Stimulated activated CD4-positive, alpha-beta T cell treated with anti-CD3 and anti-CD28 coated beads, Interleukin-1b, Interleukin-23, amount 100 ng/mL, for 1 hour (primary cell): ENCODE measurements around the gene SUSD6.
"Not testable (repeated sequence)": the region's sequence is repeated elsewhere in the genome, so short reads cannot be mapped to it uniquely, and the experiment has no call there.

Experiments
- DNase-seq, 2 donors: peaks; one replicate each; pipeline ENCODE4 v3.0.0-alpha.2; 2020; ENCODE audit warnings: low read depth in 2 of 2

Gene SUSD6

DNA sequence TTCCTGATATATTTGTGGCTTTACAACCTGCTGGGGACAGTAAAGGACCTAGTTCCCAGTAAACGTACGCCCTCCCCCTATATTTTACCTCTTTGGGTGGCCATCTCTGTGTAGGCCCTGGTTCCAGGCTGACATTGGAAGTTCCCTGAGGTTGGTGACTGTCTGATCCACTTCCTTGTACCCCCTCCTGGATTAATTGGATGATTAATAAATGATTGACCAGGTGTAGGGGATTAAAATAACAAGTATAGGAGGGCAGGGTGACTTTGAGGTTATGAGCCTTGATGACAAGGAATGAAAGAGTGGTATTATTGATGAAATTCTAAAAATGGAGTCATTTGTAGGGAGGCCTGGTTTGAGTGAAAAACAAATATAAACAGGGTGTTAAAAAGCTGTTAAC lies 9.6 kb downstream of the SUSD6 start:
- no peak for DNase-seq

DNA sequence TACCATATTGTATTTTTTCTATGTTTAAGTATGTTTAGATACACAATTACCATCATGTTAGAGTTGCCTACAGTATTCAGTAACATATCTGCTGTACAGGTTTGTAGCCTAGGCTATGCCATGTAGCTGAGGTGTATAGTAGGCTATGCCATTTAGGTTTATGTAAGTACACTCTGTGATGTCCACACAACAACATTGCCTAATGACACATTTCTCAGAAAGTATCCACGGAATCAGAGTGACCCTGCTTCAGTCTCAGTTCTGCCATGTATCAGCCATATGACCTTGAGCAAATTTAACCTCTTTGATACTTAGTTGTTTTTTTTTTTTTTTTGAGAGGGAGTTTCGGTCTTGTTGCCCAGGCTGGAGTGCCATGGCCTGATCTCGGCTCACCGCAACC lies 12.7 kb downstream of the SUSD6 start:
- DNase-seq, result no peak

DNA sequence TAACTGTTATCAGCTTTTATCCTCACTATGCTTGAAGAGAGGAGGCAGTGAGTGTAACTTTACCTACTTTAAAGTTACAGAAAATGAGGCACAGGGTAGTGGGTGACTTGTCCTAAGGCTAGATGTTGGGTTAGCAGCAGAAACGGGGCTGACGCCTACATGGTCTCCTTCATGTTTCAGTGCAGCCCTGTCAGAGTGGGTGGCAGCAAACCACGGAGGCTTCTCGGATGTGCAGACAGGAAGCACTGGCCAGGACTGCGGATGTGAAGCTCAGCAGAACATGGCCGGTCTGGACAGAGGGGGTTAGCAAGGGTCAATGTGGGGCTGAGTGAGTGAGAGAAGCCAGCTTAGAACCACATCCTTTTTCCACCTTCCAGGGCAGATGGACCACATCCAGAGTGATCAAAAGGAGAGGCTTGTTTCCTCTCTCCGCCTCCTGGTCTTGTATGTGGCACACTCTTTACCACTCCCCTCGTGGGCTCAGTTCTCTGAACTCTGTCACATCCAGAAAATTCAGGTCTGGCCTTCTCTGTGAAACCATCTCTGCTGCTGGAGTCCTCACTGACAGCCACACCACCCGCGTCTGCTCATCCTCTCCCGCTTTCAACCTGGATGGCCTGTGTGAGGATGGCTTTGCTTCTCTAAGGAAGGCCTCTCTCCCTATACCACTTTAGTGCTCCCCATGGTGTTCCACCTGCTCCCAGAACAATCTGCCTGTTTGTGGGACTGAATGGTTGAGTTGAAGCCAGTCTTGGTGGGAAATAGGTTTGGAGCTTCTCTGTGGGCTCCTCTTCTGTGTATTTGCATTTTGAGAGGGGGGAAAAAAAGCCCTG lies 14.1 kb downstream of the SUSD6 start:
- DNase-seq, result peak in 1 of 2 donors; percentile 27

DNA sequence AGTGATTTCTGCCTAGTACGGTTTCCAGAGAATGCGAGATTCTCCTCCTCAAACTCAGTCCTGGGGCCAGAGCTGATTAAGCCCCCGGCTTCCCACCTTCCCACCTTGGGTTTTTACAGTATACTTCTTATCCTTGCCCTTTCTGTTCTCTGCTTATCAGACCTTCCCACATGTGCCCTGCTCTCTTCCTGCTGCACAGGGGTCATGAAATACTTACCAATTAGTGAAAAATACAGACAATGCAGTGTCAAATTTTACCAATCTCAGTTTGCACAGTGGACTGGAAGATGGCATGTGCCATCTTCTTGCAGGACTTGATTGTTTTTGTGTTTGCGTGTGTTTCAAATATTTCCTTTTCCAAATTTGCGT lies 14.7 kb downstream of the SUSD6 start:
- DNase-seq, result no peak

DNA sequence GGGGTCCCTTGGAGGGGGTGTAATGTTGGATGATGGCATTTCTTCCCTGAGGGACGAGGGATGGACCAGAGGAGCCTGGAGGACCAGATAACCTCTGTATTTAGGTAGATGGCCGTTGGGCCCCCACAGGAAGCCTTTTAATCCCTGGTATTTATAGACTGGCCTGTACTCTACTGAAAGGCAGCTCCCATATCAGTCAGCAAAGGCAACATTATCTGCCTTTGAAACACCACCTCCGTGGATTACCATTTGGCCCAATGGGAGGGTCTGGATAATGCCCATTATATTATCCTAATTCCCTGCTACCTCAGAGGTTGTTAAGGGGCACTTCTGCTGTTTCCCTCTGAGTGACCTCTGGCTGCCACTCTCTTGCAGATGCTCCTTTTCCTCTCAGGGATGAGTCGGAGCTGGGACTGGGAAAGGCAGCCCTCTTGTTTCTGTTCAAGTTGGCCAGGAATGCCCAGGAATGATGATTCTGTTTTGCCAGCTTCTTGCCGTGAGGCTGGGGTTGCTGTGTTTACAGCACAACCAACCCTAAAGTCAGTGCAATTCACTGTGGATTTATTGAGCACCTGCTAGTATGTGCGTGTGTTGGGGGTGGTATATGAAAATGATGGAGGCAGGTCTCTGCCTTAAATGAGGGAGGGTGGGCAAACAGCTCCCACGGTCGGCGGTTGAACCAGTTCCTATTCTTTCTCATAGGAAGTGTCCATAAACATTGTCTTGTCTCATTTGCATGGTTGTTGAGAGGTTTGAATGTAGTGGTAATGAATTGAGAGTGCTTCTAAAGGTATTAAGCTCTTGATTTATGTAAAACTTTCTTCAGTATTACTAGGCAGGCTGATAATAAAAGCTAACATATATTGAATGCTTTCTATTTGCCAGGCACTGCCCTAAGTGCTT lies 18.1 kb downstream of the SUSD6 start:
- DNase-seq, result no peak

DNA sequence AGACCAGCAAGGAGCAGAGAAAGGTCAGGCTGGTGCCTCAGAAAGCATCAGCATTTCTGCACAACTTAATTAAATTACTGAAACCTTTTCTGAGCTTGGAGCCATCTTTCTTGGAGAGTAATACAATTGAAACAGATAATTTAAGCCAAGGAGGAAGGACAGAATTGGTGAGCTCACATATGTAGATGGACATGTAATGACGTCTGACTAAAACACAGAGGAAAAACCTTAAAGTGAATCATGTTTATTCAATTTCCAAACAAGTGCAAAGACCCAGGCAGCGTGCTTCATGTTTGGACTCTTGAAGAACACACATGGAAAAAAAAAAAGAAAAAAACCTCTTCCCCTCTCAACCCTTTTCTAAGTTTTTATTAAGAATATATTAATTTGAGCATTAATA lies 19.0 kb downstream of the SUSD6 start:
- no peak for DNase-seq

DNA sequence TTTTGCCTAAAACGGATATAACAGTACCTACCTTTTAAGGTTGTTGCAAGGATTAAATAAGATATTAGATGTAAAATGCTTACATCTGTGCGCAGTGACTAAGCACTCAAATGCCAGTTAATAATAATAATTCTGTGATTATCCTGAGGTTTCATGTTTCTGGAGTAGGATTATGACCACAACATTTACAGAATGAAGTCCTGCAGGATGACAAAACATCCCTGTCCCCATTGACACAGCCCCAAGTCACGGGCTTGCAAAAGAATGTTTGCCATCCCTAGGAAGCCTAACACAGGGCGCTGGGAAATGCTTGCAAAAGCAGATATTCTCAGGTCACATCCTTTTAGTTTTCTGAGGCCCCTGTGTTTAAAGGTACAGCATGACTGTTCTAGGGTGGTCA lies 20.1 kb downstream of the SUSD6 start:
- DNase-seq, result no peak

DNA sequence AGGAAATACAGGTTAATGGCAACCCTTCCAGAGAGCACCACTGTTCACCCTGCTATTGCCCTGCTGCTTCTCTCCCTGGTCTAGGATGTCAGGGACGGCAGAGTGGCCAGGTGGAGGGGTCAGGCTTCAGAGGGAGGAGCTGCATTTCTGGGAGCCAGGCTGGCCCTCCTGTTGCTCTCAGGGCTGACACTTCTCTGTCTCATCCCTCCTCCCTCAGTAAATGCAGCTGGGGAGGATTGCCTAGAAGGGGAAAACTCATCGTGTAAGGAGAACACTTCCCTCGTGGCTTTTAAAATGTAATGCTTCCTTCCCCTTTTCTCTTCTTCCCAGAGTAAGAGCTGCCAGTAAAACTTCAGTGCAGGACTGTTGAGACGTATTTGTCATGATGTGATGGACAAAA lies 20.8 kb downstream of the SUSD6 start:
- no peak for DNase-seq

DNA sequence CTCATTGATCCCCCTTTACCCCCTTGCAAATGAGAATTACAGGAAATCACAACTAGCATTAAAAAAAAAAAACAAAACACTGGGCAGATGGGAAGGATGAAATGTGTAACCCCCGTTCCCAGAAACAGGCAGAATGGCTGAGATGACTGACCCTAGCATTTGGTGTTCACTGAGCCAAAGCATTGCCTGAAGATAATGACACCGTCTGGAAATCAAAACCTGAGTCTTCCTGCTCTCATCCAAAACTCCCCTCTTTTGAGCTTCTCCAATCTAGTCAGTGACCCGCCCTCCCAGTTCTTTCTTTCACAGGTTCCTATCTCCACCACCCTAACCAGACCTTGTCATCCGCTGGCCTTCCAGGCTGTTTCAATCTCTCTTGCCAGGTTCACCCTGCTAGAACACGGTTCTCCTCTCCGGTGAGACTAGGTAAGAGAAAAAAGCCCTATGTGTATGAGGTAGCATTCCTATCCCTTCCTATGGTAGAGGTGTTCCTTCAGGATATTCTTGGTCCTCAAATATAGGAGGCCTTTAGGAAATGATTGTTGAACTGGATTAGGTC lies 21.3 kb downstream of the SUSD6 start:
- no peak for DNase-seq

DNA sequence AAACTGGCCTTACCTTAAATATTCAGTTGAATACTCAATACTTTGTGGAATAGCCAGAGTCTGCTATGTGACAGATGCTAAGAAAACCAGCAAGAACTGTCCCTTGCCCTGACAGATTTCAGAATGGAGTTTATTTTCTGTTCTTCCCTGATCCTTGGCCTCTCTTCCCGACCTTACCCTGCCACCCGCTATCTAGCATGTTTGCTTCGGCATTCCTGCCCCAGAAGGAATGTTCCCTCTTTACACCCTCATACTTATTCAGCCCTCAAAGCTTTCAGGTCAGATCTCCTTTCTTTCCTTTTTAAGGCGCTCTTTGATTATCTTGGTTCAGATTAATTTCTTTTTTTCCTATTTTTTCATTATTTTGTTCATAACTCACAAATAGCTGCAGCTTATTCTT lies 21.8 kb downstream of the SUSD6 start:
- no peak for DNase-seq

DNA sequence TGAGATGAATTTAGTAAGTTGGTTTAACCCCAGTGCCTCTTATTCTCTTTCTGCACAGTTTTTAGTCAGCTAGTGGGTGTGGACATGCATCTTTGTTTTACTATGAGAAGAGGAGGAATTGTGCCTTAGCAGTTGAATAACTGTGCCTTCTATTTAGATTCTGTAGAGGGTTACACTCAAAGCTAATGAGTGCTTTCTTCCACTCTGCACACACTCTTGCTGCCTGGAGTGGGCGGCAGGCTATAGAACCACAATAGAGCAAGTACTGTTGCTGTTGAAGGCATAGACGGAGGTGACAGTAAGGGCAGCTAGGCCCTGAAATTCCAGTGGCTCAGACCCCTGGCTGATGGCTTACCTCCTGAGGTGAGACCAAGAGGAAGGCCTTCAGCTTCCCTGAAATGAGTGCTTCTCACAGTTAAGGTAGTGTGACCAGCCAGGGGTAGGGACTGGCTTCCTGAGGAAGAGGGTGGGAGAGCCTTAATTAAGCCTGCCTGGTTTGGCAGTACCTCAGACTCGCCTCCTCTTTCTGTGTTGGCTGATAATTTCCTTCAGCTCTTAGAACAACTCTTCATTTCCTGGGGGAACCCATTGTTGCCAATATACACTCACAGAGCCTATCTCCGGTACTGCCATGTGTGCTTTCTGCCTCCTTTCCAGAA lies 24.7 kb downstream of the SUSD6 start:
- DNase-seq, result no peak

DNA sequence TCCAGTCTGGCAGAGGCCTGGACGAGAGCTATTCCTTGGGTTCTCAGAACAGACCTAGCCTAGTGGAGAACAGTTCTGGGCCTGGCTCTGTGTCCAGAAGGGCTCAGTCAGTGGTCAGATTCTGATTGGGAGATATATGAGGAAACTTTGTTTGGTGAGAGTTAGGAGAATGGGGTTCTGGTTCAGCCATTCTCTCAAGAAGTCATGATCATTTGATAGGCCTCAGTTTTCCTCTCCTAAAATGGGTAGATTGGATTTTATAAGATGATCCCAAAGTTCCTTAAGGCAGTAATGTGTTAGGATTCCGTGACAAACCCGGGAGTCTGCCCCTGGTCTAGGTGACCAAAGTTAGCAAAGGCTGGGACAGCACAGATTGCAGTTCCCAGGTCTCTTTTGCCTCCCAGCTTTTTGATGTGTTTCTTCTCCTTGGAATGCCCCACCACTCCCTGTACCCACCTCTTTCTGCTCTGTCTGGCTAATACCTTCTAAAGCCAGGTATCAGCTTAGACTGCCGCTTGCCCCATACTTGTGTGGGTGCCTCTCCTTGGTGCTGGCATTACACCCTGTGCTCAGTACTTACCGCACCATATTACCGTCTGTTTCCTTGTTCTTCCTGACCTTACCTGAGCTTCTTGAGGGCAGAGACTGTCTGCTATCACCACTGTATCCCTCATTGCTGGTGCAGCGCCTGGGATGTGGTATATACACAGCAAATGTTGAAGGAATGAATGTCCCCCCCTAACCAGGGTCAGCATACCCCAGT lies 25.5 kb downstream of the SUSD6 start:
- no peak for DNase-seq

DNA sequence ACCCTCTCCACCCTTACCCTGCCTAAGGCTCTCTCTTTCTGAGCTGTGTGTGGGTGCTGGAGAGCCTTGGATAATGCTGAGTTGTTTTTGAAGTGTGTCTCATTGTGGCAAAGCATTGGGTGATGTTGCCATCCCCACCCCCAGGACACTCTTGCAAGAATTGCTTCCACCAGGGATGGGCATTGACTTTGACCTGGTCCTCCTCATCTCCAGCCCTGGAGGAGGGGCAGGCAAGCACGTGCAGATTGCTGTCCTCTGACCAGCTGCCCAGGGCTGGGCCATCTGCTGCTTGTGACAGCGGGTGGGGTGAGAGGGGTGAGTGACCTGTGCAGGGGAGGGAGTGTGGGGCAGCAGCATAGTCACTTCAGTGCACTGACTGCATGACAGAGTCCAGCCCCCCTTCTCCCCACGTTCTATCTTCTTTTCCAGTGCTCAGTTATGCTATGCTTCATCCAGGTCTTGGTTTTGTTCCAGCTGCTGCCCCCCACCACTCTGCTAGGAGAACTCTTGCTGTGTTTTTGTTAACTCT lies 26.2 kb downstream of the SUSD6 start:
- DNase-seq, result no peak

DNA sequence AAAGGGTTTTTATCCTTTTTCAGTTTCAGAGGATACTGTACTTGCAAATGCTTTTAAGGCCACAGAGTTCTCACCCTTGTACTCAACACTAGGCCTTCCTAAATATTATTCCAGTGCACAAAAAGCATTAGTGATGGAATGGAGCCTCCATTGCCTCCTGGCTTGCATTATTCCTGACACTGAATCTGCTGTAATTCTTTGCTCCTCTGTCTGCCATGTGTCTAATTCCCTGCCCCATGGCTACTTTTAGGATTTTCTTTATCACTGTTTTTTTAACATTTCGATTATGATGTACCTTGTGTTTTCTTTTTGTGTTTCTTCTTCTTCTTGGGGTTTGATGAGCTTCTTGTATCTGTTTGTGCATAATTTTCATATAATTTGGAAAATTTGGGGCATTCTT lies 29.5 kb downstream of the SUSD6 start:
- DNase-seq, result no peak

DNA sequence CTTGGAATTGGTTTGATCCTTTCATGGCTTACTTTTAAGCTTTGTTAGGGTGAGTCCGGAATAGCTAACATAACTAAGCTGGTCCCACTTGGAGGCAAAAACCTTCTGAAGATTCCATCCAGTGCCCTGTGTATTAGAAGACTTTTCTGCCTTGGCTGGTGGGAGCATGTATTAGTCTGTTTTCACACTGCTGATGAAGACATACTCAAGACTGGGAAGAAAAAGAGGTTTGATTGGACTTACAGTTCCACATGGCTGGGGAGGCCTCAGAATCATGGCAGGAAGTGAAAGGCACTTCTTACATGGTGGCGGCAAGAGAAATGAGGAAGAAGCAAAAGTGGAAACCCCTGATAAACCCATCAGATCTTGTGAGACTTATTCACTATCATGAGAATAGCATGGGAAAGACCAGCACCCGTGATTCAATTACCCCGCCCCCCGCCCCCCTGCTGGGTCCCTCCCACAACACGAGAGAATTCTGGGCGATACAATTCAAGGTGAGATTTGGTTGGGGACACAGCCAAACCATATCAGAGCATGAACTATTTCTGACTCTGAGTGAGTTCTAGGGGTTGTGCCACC lies 30.9 kb downstream of the SUSD6 start:
- not testable (repeated sequence) for DNase-seq

DNA sequence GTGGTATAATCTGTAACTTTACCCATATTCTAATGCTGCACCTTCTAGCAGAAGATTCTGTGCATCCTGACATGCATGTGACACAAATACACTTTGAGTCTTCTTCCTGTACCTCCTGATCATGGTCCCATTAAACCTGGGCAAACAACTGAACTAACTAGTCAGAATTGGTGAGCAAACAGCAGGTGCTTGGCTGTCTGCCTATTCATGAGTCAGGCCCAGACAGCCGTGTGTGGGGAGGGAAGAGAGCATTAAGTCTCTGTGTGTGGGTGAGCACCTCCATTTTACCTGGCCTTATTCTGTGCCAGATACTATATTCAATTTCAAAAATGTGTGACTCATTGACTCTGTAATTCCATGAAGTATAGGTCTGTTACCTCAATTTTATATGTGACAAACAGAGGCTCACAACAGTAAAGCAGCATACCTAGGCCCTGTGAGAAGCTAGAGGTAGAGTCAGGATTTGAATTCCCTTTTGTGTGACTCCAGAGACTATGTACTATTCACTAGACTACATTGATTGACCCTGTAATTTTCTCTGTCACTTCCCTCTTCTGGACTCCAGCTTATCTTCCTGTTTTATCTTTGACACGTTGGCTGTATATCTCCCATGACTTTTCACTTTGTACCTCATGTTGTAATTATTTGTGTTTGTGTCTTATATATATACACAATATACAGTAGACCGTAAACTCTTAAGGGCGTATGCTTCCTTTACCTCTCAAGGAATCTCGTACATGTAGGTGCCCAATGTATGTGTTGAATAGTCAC lies 32.2 kb downstream of the SUSD6 start:
- peak; percentile 34 to 52 for DNase-seq

DNA sequence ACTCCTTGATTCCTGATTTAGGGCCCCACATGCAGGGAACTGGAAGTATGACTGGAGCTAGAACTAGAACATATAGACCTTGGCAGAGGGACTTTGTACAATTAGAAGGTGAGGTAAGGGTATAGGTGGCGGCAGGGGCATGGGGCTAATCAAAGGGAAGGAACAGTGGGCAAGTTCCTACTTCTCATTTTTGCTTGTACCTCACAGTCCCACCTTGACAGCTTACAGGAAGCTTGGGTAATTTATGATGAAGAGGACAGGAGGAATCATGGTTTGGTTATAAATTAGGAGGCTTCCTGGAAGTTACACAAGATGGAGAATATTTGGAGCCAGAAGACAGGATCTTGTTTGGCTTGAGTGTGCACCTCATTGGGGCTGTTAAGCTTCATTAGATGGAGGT lies 33.4 kb downstream of the SUSD6 start:
- no peak for DNase-seq

DNA sequence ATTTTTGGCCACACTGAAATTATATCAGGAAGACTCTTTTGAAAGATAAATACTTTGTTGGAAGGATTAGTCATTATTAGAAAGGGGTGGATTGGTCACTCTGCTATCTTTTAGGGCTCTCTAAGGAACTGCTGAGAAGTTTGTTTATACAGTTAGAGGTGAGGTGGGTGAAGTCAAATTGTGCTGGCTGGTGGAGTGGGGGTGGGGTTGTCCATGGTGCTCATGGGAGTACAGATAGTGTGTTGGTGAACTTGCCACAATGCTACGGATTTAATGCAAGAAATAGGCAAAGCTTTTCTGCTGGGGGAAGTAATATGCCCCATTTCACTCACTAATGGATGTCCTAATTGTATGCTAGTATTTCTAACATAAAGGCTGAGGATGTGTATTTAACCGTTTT lies 35.8 kb downstream of the SUSD6 start:
- DNase-seq, result no peak

DNA sequence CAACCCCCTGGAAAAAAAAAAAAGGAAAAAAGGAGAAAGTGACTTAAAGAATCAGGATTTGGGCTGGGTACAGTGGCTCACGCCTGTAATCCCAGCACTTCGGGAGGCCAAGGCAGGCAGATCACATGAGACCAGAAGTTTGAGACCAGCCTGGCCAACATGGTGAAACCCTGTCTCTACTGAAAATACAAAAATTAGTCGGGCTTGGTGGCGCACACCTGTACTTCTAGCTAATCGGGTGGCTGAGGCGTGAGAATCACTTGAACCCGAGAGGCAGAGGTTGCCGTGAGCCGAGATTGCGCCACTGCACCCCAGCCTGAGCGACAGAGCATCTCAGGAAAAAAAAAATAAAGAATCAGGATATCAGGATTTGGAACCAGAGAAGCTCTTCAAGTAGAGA lies 36.2 kb downstream of the SUSD6 start:
- not testable (repeated sequence) for DNase-seq
